GM19240 (cell line): Measurements from ENCODE around the gene KMT5C.

ENCODE experiments used
- DNase-seq: peaks from one replicate; pipeline ENCODE4 v3.0.0; 2011; ENCODE audit warnings: low spot score; ENCODE audit not compliant: insufficient read length

The KMT5C gene

GRCh38 chr19:55346725-55347441, 7.2 kb downstream of the KMT5C start:
- no peak for DNase-seq

DNA sequence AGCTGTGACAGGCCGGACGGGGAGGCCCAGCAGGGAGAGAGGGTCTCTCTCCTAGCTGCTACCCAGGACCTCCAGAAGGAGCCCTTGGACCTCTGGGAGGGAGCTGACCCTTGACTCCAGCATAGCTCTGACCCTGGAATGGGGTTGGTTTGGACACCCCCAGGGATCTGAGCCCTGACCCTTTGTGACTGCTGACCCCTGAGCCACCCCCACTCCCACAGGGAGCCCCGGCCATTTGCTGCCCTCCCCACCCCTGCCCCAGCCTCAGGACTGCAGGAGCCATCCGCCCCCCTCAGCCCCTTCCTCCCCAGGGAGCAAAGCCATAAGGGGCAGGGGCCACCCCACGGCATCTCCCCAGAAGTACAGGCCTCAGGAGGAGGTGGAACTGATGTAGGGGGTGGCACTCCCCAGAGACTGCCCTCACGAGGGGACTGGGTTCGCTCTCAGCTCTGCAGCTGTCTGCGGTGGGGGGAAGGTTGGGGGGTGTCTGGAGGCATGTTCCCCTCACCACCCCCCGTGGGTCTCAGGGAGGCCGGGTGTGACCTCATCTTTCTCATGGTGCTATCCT, 7.8 kb downstream of the KMT5C start:
- DNase-seq, result no peak

DNA sequence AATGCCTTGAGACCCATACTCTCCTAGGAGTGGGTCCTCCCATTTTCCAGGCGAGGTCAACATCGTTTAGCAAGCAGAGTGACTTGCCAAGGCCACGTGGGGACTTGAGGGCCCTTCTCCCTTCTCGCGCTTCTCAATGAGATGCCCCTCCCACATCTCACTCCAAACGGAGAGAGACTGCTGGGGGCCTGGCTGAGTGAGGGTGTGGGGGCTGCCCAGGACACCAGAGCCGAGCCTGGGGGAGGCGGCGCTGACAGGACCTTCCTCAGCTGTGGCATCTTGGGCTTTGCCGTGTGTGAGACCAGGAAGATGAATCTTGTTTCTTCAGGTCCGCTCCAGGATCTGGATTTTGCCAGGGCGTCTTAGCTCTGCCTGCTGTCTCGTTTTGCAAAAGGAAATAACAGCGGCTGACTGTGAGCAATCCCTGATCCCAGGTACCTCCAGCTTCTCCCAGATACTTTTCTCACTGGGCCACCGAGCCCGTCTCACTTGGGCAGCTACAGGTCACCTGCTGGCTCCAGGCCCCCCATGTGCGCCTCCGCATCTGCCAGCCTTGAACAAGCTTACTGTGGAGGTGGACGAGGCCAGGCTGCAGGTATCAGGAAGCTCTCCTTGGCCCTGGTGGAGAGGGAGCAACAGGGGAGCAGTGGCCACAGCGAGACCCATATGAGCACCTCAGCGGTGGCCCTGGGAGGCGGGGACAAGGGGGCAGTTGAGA, 8.8 kb downstream of the KMT5C start:
- no peak for DNase-seq

- DNase-seq, result no peak
These were observed 11.1 kb downstream of the KMT5C start for GRCh38 chr19:55350620-55351315.

DNA sequence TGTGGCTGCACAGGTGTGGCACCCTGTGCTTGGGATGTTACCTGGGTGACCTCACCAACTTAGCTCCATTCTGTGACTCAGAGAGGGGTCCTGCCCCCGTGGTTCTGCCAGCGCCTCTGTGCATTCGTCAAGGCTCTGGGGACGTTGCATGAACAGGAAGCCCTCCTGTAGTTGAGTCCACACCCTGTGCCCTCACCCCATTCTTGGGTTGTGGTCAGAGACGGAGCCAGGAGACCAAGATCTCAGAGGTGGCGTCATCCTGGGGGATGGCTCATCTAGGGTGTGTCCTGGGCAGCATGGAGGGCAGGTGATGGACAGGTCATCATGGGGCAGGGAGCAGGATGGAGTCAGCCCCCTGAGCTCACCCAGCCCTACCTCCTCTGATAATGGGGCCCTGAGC, 12.4 kb downstream of the KMT5C start:
- DNase-seq, result no peak

DNA sequence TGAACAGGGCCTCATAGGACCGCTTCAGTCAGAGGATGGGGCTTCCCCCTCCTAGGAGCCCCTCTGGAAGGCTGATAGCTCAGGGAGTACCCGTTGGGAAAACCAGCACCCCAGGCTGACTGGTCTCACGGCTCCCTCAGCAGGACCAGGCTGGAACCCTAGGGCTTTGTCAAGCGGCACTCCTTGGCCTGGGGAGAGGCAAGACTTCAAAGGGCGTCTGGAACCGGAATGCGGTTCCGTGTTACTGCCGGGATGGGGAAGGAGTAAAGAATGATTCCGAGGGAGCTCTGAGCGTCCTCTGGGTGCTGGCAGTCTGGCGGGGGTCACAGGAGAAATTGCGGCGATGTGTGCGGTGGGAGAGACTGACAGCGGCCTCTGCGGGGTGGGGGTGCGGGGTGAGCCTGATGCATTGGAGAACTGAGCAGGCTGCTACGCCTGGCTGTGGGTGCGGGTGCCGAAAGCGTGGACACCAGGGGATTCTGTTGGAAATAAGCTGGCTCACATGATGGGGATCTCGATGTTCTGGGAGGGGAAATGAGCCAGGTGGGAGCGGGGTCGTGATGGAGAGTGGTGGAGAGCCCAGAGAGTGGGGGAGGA, 13.0 kb downstream of the KMT5C start:
- DNase-seq, result no peak

DNA sequence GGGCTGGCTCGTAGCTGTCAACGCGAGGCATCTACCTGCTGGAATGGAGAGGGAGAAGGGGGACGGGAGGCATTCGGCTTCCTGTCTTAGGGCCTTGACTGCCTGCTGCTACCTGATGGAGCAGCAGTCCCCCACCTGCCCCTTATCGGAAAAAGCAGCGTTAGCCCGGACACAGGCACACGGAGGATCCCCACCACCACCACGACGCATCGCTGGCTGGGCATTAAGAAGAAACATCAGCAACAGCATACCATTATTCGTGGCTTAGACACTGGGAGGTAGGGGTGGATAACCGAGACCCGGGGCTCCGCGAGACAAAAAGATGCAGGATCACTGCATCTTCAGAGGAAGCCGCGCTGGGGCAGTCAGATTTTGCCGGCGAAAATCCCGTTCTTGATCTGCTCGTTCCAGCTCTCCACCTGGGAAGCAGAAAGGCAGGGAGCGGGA, 13.7 kb downstream of the KMT5C start:
- no peak for DNase-seq

GRCh38 chr19:55353803-55354697, 14.4 kb downstream of the KMT5C start:
- no peak for DNase-seq

- no peak for DNase-seq
These were observed 15.1 kb downstream of the KMT5C start, which contains the start of gene COX6B2 for GRCh38 chr19:55354698-55355212. COX6B2 (minus strand) TSS chr19:55354719; CDS start chr19:55354521, 198 bp downstream.

DNA sequence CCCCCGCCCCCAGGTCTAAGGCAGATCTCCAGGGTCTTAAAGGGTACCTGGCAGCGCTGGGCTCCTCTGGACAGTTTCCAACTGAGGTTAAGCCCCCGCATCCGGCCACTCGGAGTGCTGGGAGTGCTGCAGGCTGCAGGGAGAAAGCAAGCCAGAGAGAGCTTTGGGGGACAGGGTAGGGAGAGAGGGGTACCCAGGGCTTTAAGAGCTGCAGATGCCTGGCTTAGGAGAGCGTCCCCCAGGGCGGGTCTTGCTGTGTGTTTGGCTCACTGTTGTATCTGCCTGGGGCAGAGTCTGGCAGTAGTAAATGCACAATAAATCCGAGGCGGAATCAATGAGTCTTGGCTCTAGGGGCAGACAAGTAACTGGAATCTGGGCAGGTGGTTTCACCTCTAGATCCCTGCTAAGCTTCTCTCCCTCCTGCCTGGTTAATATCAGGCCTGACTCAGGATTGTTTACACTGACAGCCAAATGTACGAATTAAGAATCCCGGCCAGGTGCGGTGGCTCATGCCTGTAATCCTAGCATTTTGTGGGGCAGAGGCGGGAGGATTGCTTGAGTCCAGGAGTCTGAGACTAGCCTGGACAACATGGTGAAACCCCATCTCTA, 15.6 kb downstream of the KMT5C start:
- DNase-seq, result no peak

- no peak for DNase-seq
These were observed 18.8 kb downstream of the KMT5C start for GRCh38 chr19:55358493-55358892.

- DNase-seq, result no peak
These were observed 19.6 kb downstream of the KMT5C start for GRCh38 chr19:55358943-55359908.

GRCh38 chr19:55360902-55361301, 21.2 kb downstream of the KMT5C start:
- DNase-seq, result no peak

DNA sequence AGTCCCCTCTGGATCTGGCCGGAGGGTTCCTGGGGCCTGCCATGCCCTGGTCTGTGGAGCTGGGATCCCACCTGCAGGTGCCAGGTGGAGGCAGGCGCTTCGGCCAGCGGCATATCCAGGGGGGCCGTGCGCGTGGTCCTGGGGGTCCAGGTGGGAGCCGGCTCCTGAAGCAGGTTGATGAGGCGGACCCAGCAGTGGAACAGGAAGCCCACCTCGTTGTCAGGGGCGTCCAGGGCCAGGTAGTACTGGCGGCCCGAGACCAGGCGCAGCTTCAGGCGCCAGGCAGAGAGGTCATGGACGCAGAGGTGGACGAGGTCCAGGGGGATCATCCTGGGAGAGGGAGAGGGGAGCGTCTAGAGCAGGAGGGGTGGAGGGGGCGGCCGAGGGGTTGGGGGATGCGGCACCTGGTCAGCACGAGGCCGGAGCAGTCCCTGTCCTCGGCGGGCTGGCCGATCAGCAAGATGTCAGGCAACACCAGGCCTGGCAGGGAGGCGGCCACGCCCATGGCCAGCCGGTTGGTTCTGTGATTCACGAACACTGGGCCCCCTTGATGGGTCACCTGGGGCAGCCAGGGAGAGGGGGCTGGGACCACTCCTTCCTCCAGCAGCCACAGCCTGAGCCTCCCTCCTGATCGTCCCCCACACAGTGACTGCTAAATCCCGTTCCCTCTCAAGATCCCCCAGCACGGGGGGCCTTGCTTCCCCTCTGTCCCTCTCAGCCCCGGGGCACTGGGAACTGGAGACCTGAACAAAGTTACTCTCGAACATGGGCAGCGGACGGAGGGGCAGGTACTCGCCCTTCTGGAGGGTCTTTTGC, 22.7 kb downstream of the KMT5C start:
- DNase-seq, result no peak

DNA sequence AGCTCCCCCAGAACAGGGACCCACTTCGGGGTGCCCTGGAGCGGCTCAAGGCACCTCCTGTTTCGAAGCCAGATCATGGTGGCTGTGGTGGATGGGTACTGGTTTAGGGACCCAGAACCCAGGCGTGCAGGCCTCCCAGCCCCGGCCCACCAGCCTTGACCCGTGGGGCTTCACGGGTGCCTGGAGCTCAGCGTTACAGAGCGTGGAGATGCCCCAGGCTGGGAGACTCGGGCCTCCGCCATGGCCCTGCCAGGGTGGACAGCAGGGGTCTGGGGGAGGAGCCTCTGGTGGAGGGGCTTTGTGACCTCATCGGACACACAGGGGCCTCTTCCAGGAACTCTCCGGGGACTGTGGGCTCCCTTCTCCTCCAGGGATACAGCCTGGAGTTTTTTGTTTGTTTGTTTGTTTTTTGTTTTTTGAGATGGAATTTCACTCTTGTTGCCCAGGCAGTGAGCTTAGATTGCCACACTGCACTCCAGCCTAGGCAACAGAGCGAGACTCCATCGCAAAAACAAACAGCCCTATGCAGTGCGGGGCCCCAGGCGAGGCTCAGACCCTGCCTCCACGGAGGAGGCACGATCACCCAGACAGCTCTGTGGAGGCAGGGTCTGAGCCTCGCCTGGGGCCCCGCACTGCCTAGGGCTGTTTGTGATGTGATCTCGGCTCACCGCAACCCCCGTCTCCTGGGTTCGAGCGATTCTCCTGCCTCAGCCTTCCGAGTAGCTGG, 23.5 kb downstream of the KMT5C start, which contains the start of gene GARIN5B:
Gene GARIN5B (minus strand): TSS at position 271 of the 727 bp plus-strand sequence. CDS start 194 bp downstream, at position 77.
- DNase-seq, result no peak

- no peak for DNase-seq
These were observed 25.6 kb downstream of the KMT5C start for GRCh38 chr19:55365245-55365644.

DNA sequence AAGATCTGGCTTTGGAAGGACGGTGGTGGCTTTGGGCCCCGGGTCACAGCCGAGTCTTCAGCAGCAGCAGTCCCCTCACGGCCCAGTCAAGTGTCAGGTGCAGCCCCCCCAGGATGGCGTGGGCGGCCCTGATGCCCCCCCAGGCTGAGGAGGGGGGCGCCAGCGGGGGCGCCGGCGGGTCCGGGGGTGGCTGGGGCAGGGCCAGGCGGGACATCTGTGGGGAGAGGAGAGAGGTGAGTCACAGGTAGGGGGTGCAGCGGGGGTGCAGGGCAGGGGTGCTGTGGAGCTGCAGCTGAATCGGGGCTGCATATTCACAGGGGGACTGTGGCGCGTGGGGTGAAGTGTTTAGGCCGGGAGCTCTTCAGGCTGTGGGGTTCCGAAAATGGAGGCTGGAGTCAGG, 26.3 kb downstream of the KMT5C start:
- DNase-seq, result no peak
